ENCODE measurements around the gene UBXN6. TPM values are rescaled to one million over a fixed set of nuclear protein-coding genes. Genes with fewer than 3 reads are reported as not detected.
A peak's percentile ranks its signal among the peaks of the same experiment; 100 is the strongest.

The UBXN6 gene
- total RNA-seq, 2 donors from 2014 or later, result 82.7 to 199 TPM

DNA sequence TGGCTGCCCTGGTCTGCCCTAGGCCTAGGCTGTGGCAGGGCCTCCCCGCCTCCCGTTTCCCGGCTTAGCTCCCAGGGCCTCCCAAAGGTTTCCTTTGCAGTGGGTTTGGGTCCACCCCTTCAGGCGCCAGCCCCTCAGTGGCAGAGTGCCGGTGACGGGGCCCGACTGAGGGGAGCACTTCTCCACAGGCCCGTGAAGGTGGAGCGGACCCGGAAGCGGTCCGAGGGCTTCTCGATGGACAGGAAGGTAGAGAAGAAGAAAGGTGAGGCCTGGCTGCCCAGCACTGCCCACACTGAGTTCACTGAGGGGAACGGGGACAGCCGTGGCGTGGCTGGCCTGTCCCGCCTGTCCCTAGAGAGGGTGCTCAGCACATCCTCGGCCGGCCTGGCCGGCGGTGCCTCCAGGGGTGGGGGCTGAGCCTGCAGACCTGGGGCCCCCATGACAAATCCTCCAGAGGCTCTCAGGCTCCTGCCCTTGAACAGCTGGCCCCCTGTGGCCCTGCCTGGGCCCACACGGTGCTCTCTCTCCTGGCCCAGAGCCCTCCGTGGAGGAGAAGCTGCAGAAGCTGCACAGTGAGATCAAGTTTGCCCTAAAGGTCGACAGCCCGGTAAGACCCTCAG lies 40.3 kb upstream of the UBXN6 start:
- intact Hi-C loops (cut with DNase I), result no loop called here
- Histone ChIP-seq H3K4me3 (no peak overlapping the region), H3K9me3 (no peaks in the 10 kb centered on the region), H3K27me3 (replicated peaks; ENCODE audit: insufficient read depth) (no peaks in the 10 kb centered on the region), H3K27ac (no peak overlapping the region), H3K4me1 (replicated peaks) (no peaks in the 10 kb centered on the region), H3K36me3 (peaks cover 8 to 31% of the 10 kb centered on the region in 2 donors)
- WGBS, result 91% methylated on average over 25 of the region's 25 CpGs
- DNase-seq (ENCODE audit: low spot score), result no peak
- TF ChIP-seq, protein P1, sequence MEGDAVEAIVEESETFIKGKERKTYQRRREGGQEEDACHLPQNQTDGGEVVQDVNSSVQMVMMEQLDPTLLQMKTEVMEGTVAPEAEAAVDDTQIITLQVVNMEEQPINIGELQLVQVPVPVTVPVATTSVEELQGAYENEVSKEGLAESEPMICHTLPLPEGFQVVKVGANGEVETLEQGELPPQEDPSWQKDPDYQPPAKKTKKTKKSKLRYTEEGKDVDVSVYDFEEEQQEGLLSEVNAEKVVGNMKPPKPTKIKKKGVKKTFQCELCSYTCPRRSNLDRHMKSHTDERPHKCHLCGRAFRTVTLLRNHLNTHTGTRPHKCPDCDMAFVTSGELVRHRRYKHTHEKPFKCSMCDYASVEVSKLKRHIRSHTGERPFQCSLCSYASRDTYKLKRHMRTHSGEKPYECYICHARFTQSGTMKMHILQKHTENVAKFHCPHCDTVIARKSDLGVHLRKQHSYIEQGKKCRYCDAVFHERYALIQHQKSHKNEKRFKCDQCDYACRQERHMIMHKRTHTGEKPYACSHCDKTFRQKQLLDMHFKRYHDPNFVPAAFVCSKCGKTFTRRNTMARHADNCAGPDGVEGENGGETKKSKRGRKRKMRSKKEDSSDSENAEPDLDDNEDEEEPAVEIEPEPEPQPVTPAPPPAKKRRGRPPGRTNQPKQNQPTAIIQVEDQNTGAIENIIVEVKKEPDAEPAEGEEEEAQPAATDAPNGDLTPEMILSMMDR (IDR thresholded peaks at IDR 0.05), result no peak
- TF ChIP-seq POLR2A (IDR thresholded peaks at IDR 0.05) (no peak), POLR2AphosphoS5 (IDR thresholded peaks at IDR 0.05) (no peak)

DNA sequence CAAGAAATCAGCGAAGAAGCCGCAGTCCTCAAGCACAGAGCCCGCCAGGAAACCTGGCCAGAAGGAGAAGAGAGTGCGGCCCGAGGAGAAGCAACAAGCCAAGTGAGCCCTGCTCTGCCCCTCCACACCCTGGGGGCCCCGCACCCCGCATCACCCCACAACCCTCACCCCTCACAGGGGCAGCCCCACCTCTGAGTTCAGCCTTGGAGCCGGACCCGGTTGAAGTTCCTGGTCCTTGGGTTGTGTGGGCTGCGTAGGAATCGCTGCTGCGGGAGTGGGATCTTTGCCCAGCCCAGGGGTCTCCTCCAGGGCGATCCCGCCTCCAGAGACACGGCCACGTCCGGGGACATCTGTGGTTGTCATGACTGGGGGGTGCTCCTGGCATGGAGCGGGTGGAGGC lies 38.7 kb upstream of the UBXN6 start:
- H3K27ac ChIP-seq, result no peak overlapping the region
- intact Hi-C loops (cut with DNase I), result no loop called here
- TF ChIP-seq POLR2A (IDR thresholded peaks at IDR 0.05) (no peak), POLR2AphosphoS5 (IDR thresholded peaks at IDR 0.05) (no peak)
- TF ChIP-seq, protein P1 (IDR thresholded peaks at IDR 0.05), result no peak
- peaks cover 15 to 34% of the 10 kb centered on the region in 2 donors for H3K36me3 ChIP-seq
- 86% methylated on average over 18 of the region's 18 CpGs for WGBS
- H3K9me3 ChIP-seq, result no peaks in the 10 kb centered on the region
- no peaks in the 10 kb centered on the region for H3K27me3 ChIP-seq (replicated peaks; ENCODE audit: insufficient read depth)
- no peak overlapping the region for H3K4me3 ChIP-seq
- H3K4me1 ChIP-seq (replicated peaks), result no peaks in the 10 kb centered on the region
- no peak for DNase-seq (ENCODE audit: low spot score)

DNA sequence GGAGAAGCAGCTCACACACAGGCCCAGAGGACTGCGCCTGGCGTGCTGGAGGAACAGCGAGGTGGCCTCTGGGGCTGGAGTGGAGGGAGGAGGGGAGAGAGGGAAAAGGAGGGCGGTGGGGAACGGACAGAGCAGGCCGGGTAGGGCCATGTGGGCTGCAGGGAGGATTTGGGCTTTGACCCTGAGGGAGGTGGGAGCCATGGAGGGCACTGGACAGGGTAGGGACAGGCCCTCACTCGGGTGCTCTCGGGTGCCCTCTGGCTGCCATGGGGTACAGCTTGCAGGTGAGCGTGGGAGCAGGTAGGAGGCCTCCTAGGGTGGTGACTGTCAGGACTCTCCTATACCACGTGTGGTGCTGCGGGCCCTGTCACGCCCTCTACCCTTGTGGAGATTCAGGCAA lies 37.9 kb upstream of the UBXN6 start:
- no peak for DNase-seq (ENCODE audit: low spot score)
- TF ChIP-seq, protein P1 (IDR thresholded peaks at IDR 0.05), result peak in 2 of 4 experiments; percentile 13 to 44
- TF ChIP-seq POLR2AphosphoS5 (IDR thresholded peaks at IDR 0.05), result no peak
- TF ChIP-seq POLR2A (IDR thresholded peaks at IDR 0.05), result no peak
- Histone ChIP-seq H3K36me3 (peaks cover 15 to 36% of the 10 kb centered on the region in 2 donors), H3K27ac (no peak overlapping the region), H3K27me3 (replicated peaks; ENCODE audit: insufficient read depth) (no peaks in the 10 kb centered on the region), H3K9me3 (no peaks in the 10 kb centered on the region), H3K4me3 (no peak overlapping the region), H3K4me1 (replicated peaks) (no peaks in the 10 kb centered on the region)
- intact Hi-C loops (cut with DNase I), result no loop called here
- WGBS, result 71% methylated on average over 12 of the region's 12 CpGs

DNA sequence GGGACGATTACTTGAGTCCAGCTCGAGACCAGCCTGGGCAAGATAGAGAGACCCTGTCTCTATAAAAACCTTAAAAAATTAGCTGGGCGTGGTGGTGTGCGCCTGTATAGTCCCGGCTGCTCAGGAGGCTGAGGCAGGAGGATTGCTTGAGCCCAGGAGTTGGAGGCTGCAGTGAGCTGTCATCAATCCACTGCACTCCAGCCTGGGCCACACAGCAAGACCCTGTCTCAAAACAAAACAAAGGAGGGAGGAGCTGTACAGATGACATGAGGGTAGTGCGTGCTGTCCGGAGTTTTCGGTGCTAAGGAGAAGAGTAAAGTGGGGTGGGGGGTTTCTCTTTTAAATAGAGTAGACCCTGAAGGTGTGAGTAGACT lies 37.1 kb upstream of the UBXN6 start:
- peaks cover 15 to 36% of the 10 kb centered on the region in 2 donors for H3K36me3 ChIP-seq
- no peaks in the 10 kb centered on the region for H3K9me3 ChIP-seq
- no peaks in the 10 kb centered on the region for H3K27me3 ChIP-seq (replicated peaks; ENCODE audit: insufficient read depth)
- H3K4me1 ChIP-seq (replicated peaks), result no peaks in the 10 kb centered on the region
- TF ChIP-seq, protein P1 (IDR thresholded peaks at IDR 0.05), result no peak
- TF ChIP-seq POLR2A (IDR thresholded peaks at IDR 0.05) (no peak), POLR2AphosphoS5 (IDR thresholded peaks at IDR 0.05) (no peak)
- WGBS, result 86% methylated on average over 8 of the region's 8 CpGs
- no peak for DNase-seq (ENCODE audit: low spot score)
- H3K27ac ChIP-seq, result no peak overlapping the region
- no peak overlapping the region for H3K4me3 ChIP-seq
- intact Hi-C loops (cut with DNase I), result no loop called here

Measured in prostate gland (tissue), 2 donors.